Spleen (tissue), 7 donors: ENCODE results near the gene NBEA.

Experiments used
- CTCF ChIP-seq, 11 experiments: fragments of 200-600 bp in 7 of 11; fragments of 450-650 bp in 4 of 11; sonication (generic) in 4 of 11; IDR thresholded peaks in 8 of 11; conservative IDR thresholded peaks in 3 of 11; 1 replicate in 7 of 11; 2 replicates in 4 of 11; pipeline versions ENCODE4 v1.4.0 to v1.8.0; 2016 to 2021; ENCODE audit warnings: antibody characterized with exemption in 11 of 11, inconsistent platforms in 4 of 11, mild to moderate bottlenecking in 1 of 11
- POLR2A ChIP-seq, 3 donors: fragments of 450-650 bp; IDR thresholded peaks; one replicate each; pipeline ENCODE4 v1.5.1; 2017; ENCODE audit warnings: antibody characterized with exemption in 3 of 3, mild to moderate bottlenecking in 1 of 3
- POLR2AphosphoS5 ChIP-seq, 3 donors: sonication (generic); formaldehyde crosslinking; IDR thresholded peaks; one replicate each; pipeline ENCODE4 v1.5.1; 2017; ENCODE audit warnings: antibody characterized with exemption in 3 of 3
- donor health status: DM: no; HTN: no; CAD: no; lungs with moderate emphysema.
- donor health status: DM: no; HTN: no; CAD: no.
- donor health status: DM: no; HTN: no; CAD: no.

- TF ChIP-seq CTCF (IDR thresholded peaks at IDR 0.05 in 8 of 11, conservative IDR thresholded peaks at IDR 0.05 in 3 of 11), result no peak
- TF ChIP-seq POLR2A (IDR thresholded peaks at IDR 0.05), result no peak
- no peak for TF ChIP-seq POLR2AphosphoS5 (IDR thresholded peaks at IDR 0.05)
These were observed 751.2 kb downstream of the NBEA start for GRCh38 chr13:35693134-35693784.
